CD8-positive, alpha-beta memory T cell (primary cell): ENCODE results near the gene MAST4. TPM values are rescaled to one million over a fixed set of nuclear protein-coding genes. Genes with fewer than 3 reads are reported as not detected.
"Not testable (repeated sequence)": the region's sequence is repeated elsewhere in the genome, so short reads cannot be mapped to it uniquely, and the experiment has no call there.

Source experiments
- CTCF ChIA-PET: fragments of 350-600 bp; sonication (Branson Sonifier 250); formaldehyde crosslinking; loops from one replicate; lab custom pipeline; 2021; ENCODE audit warnings: antibody characterized with exemption; lab: Charles Lee
- POLR2A ChIA-PET: fragments of 350-600 bp; sonication (Branson Sonifier 250); formaldehyde crosslinking; loops from one replicate; lab custom pipeline; 2021; ENCODE audit warnings: antibody characterized with exemption; lab: Charles Lee
- DNase-seq, 5 donors: peaks; one replicate each; pipeline versions ENCODE4 v3.0.0 to v3.0.0-alpha.2; 2020 to 2022; ENCODE audit warnings: mixed read lengths in 1 of 5
- H3K27ac ChIP-seq: one replicate; pipeline ENCODE4 v1.7.0; 2013; ENCODE audit warnings: low read depth, mild to moderate bottlenecking, low read length, moderate library complexity
- H3K27me3 ChIP-seq: 2 replicates; pipeline ENCODE4 v1.7.0; 2013; ENCODE audit warnings: low read length, mild to moderate bottlenecking; ENCODE audit not compliant: insufficient read depth, poor library complexity, severe bottlenecking
- H3K36me3 ChIP-seq: 2 replicates; pipeline ENCODE4 v1.7.0; 2013; ENCODE audit warnings: mild to moderate bottlenecking, low read length, moderate library complexity; ENCODE audit not compliant: insufficient read depth
- H3K4me1 ChIP-seq: 2 replicates; pipeline ENCODE4 v1.7.0; 2013; ENCODE audit warnings: mild to moderate bottlenecking, low read length, moderate library complexity; ENCODE audit not compliant: insufficient read depth
- H3K4me3 ChIP-seq: 2 replicates; pipeline ENCODE4 v1.7.0; 2013; ENCODE audit warnings: mild to moderate bottlenecking, low read length
- H3K9me3 ChIP-seq: 2 replicates; pipeline ENCODE4 v1.7.0; 2013; ENCODE audit warnings: mild to moderate bottlenecking, low read length
- H3K27ac Mint-ChIP-seq, 8 donors: one replicate each; pipeline ENCODE4 v1.8.0; 2020 to 2021; ENCODE audit warnings: mixed read lengths in 8 of 8, mild to moderate bottlenecking in 6 of 8, inconsistent platforms in 3 of 8, moderate library complexity in 3 of 8
- H3K27me3 Mint-ChIP-seq, 2 donors: one replicate each; pipeline ENCODE4 v1.8.0; 2020 to 2021; ENCODE audit warnings: mixed read lengths in 2 of 2, mild to moderate bottlenecking in 1 of 2, moderate library complexity in 1 of 2
- H3K36me3 Mint-ChIP-seq, 3 donors: one replicate each; pipeline ENCODE4 v1.8.0; 2020 to 2021; ENCODE audit warnings: mixed read lengths in 3 of 3, inconsistent platforms in 1 of 3, mild to moderate bottlenecking in 1 of 3
- H3K4me1 Mint-ChIP-seq, 3 donors: one replicate each; pipeline ENCODE4 v1.8.0; 2020 to 2021; ENCODE audit warnings: mixed read lengths in 3 of 3, inconsistent platforms in 1 of 3, mild to moderate bottlenecking in 1 of 3
- H3K4me3 Mint-ChIP-seq, 7 donors: one replicate each; pipeline ENCODE4 v1.8.0; 2020 to 2021; ENCODE audit warnings: mixed read lengths in 7 of 7, mild to moderate bottlenecking in 6 of 7, moderate library complexity in 4 of 7, inconsistent platforms in 2 of 7
- H3K9me3 Mint-ChIP-seq, 5 donors: one replicate each; pipeline ENCODE4 v1.8.0; 2020 to 2022; ENCODE audit warnings: mixed read lengths in 5 of 5, mild to moderate bottlenecking in 3 of 5, moderate library complexity in 2 of 5, inconsistent platforms in 1 of 5
- polyA plus RNA-seq: library from polyadenylated mRNA; unstranded; fragments of 300-500 nt; fragmentation: Illumina TruSeq; gene quantifications from one replicate; pipeline ENCODE4 v1.2.3, GENCODE V29; 2021
- total RNA-seq, 2 experiments: library from RNA; stranded (reverse); gene quantifications; one replicate each; pipeline ENCODE4 v1.2.3, GENCODE V29; 2021

The MAST4 gene
- total and polyA plus RNA-seq, 3 experiments from 2014 or later = 5.0 to 7.2 (median 6.5) TPM

DNA sequence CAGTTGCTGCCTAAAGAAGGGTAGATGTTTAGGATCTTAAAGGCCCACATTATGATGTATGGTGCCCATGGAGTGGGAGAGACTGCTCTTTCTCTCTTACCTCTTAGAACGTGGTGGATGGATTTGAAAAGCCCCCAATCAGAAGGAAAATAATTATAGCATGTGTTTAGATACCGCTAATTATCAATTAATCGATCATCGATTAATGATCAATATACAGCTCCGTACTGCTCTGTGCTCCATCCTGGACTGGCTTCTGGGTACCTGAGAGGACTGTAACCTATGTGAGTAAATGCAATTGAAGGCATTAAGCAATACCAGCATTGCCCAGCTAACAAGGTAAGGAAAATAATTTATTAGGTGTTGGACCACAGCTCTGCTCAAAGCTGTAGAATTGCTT lies 149.1 kb downstream of the MAST4 start:
- Histone ChIP-seq H3K4me1 (no peaks in the 10 kb centered on the region), H3K27me3 (no peaks in the 10 kb centered on the region), H3K9me3 (no peaks in the 10 kb centered on the region), H3K36me3 (no peaks in the 10 kb centered on the region), H3K27ac (no peak overlapping the region), H3K4me3 (no peak overlapping the region)
- Mint-ChIP-seq H3K4me1 (peaks cover 0 to 2% (median 0%) of the 10 kb centered on the region in 3 donors), H3K9me3 (peaks cover 0 to 3% (median 0%) of the 10 kb centered on the region in 5 donors), H3K27me3 (peaks cover 18 to 66% of the 10 kb centered on the region in 2 donors), H3K36me3 (peaks cover 0 to 1% (median 0%) of the 10 kb centered on the region in 3 donors), H3K27ac (no peak overlapping the region), H3K4me3 (no peak overlapping the region)
- POLR2A ChIA-PET = no interaction called here
- CTCF ChIA-PET = no interaction called here
- no peak for DNase-seq

DNA sequence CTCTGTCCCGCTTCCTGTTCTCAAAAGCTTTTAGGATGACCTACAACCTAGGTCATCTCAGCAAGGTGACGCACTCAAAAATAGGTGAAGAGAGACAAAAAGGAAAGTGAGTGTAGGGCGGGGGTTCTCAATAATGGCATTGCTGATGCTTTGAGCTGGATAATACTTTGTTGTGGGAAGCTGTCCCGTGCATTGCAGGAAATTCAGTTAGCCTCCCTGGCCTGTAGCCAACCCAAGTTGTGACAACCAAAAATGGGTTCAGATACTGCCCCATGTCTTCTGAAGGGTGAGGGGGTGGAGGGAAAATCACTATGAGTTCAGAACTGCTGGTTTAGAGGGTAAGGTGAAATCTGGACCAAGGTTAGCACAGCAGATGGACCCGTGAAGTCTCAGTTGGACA lies 151.4 kb downstream of the MAST4 start:
- H3K27me3 Mint-ChIP-seq = peaks cover 17 to 59% of the 10 kb centered on the region in 2 donors
- H3K27ac ChIP-seq = no peak overlapping the region
- no peaks in the 10 kb centered on the region for H3K27me3 ChIP-seq
- no peak overlapping the region for H3K4me3 Mint-ChIP-seq
- no peak overlapping the region for H3K27ac Mint-ChIP-seq
- ChIA-PET POLR2A (no interaction called here), CTCF (no interaction called here)
- DNase-seq = no peak
- no peaks in the 10 kb centered on the region for H3K9me3 ChIP-seq
- H3K36me3 ChIP-seq = no peaks in the 10 kb centered on the region
- peaks cover 0 to 3% (median 0%) of the 10 kb centered on the region in 5 donors for H3K9me3 Mint-ChIP-seq
- no peaks in the 10 kb centered on the region for H3K4me1 ChIP-seq
- no peak overlapping the region for H3K4me3 ChIP-seq
- H3K36me3 Mint-ChIP-seq = peaks cover 0 to 1% (median 0%) of the 10 kb centered on the region in 3 donors
- peaks cover 0 to 2% (median 0%) of the 10 kb centered on the region in 3 donors for H3K4me1 Mint-ChIP-seq

DNA sequence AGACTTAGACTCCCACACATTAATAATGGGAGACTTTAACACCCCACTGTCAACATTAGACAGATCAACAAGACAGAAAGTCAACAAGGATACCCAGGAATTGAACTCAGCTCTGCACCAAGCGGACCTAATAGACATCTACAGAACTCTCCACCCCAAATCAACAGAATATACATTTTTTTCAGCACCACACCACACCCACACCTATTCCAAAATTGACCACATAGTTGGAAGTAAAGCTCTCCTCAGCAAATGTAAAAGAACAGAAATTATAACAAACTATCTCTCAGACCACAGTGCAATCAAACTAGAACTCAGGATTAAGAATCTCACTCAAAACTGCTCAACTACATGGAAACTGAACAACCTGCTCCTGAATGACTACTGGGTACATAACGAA lies 156.5 kb downstream of the MAST4 start:
- H3K27ac Mint-ChIP-seq, H3K4me3 Mint-ChIP-seq, DNase-seq, H3K27me3 ChIP-seq, H3K9me3 Mint-ChIP-seq, H3K4me1 ChIP-seq, POLR2A ChIA-PET, H3K27ac ChIP-seq, H3K36me3 ChIP-seq, H3K36me3 Mint-ChIP-seq, CTCF ChIA-PET, H3K9me3 ChIP-seq, H3K4me1 Mint-ChIP-seq, H3K4me3 ChIP-seq: not testable (repeated sequence)
- H3K27me3 Mint-ChIP-seq = peaks cover 10 to 42% of the 10 kb centered on the region in 2 donors

DNA sequence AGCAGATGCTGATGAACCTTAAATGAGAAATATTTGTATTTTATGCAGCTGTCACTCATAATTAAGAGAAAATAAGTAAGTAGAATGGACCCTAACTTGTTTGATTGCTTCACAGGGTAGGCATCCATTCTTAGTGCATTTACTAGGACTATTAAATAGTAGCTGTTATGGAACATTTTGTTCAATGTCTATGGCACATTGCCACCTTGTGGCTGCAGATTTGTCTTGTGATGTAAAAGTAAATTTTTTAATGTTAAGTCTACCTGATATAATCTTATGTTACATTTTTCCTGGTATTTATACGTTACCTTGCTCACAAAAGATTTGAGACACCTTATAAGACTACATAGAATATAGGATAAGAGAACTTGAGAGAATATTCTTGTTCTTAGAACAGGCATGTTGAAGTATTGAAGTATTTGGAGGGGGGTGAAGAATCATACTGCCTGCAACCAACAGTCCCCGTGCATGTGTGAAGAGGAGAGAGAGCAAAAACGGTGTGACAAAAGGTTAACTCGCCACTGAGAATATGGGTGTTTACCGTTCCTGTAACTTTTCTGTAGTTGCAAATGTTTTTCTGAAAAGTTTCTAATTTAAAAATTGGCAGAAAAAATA lies 161.1 kb downstream of the MAST4 start:
- H3K36me3 ChIP-seq = no peaks in the 10 kb centered on the region
- DNase-seq = no peak
- H3K27ac ChIP-seq = no peak overlapping the region
- H3K4me1 ChIP-seq = no peaks in the 10 kb centered on the region
- Mint-ChIP-seq H3K4me3 (no peak overlapping the region), H3K4me1 (no peaks in the 10 kb centered on the region), H3K36me3 (no peaks in the 10 kb centered on the region), H3K9me3 (no peaks in the 10 kb centered on the region), H3K27ac (no peak overlapping the region), H3K27me3 (peaks cover 3 to 28% of the 10 kb centered on the region in 2 donors)
- ChIA-PET CTCF (interaction anchor here (0.7 kb wide), 1 partner anchor 1946 kb away, joined by 3 read pairs; no protein-coding TSS in a partner anchor), POLR2A (no interaction called here)
- no peaks in the 10 kb centered on the region for H3K9me3 ChIP-seq
- no peak overlapping the region for H3K4me3 ChIP-seq
- H3K27me3 ChIP-seq = peaks cover 4% of the 10 kb centered on the region

DNA sequence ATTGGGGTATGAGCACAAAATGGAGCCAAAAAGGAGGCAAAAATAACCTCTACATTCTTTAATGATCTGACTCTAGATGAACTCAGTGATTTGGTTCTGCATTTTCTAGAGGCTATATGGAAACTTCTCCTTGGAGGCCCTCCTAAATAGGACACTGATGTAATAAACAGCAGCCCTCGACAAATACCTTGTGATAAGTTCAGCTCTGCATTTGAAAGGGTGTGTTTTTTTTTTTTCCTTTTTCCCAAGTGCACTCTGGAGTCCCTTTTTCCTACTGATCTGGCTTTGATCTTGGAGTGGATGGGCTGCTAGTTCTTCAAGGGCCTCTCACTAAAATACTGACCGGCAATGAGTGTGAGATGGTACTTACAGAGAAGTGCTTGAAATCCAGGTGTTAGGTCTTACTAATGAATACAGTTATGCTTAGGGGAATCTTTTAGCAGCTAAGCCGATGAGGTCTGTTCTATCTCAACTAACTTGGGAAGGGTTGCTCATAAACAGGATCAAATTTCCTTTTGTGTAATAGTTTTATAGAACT lies 161.7 kb downstream of the MAST4 start:
- Histone ChIP-seq H3K4me1 (no peaks in the 10 kb centered on the region), H3K36me3 (no peaks in the 10 kb centered on the region), H3K27me3 (peaks cover 4% of the 10 kb centered on the region), H3K4me3 (no peak overlapping the region), H3K9me3 (no peaks in the 10 kb centered on the region), H3K27ac (no peak overlapping the region)
- Mint-ChIP-seq H3K4me3 (no peak overlapping the region), H3K9me3 (no peaks in the 10 kb centered on the region), H3K36me3 (no peaks in the 10 kb centered on the region), H3K4me1 (no peaks in the 10 kb centered on the region), H3K27me3 (peaks cover 3 to 28% of the 10 kb centered on the region in 2 donors), H3K27ac (no peak overlapping the region)
- POLR2A ChIA-PET = no interaction called here
- CTCF ChIA-PET = no interaction called here
- no peak for DNase-seq

DNA sequence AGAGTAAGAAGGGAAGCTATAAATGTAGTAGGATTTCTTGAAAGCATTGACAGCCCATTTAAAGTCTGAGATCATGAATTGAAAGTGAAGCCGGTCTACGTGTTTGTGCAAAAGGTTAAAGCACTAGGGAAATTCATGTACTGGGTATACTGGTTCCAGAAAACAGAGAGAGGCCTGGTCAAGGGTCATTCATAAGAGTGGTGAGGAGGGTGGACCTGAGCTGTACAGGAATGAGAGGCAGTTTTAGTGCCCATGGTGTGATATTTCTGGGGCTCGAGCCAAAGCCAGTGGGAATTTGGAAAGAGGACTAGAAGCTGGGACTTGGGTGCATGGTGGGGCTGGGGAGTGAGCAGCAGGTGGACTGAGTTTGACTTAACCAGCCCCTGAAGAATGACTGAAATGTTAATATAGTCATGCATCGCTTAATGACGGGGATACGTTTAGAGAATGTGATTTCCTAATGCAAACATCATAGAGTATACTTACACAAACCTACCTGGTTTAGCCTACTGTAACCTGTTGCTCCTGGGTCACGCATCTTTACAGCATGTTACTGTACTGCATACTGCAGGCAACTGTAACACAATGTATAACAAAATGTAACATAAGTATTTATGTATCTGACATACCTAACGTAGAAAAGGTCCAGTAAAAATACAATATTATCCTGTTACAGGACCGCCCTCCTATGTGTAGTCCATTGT lies 173.0 kb downstream of the MAST4 start:
- no peak overlapping the region for H3K4me3 ChIP-seq
- no peak overlapping the region for H3K4me3 Mint-ChIP-seq
- DNase-seq = no peak
- H3K27ac Mint-ChIP-seq = no peak overlapping the region
- no peaks in the 10 kb centered on the region for H3K36me3 Mint-ChIP-seq
- no peaks in the 10 kb centered on the region for H3K36me3 ChIP-seq
- CTCF ChIA-PET = no interaction called here
- H3K4me1 Mint-ChIP-seq = no peaks in the 10 kb centered on the region
- H3K9me3 Mint-ChIP-seq = no peaks in the 10 kb centered on the region
- H3K9me3 ChIP-seq = no peaks in the 10 kb centered on the region
- H3K27me3 Mint-ChIP-seq = peaks cover 3 to 5% of the 10 kb centered on the region in 2 donors
- no peak overlapping the region for H3K27ac ChIP-seq
- no peaks in the 10 kb centered on the region for H3K4me1 ChIP-seq
- no peaks in the 10 kb centered on the region for H3K27me3 ChIP-seq
- POLR2A ChIA-PET = no interaction called here

DNA sequence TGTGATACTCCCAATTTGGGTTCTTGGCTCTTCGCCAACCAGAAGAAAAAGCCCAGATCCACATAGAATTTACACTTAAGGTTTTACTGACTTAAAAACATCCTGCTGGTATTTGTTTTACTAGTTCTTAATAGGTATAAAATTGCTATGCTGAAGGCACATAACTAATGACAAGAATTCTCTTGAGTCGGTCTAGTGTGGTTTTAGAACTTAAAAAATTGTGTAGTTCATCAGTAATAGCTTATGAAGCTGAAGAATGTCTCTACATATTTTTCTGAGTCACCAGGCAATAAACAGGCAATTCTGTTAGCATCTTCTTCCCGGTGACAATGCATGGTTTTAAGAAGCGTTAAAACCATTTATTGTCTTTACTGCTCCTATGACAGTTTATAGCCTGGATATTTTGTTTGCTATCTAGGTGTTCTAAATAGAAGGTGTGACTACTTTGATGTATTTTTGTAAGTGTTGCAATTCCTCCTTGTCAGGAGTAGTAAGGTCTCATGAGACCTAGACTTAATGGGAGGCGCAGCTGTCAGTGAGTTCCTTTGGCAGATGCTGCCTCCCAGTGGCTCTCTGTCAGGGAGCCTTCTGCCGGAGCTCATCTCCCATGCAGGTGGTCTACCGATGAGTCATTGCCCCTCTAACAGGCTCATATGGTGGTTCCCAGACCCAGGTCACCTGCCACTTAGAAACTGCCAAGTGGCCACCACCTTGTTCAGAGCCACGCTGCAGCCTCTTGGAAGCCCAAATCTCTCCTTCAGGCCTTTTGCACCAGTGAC lies 173.8 kb downstream of the MAST4 start:
- H3K36me3 Mint-ChIP-seq = no peaks in the 10 kb centered on the region
- Histone ChIP-seq H3K9me3 (no peaks in the 10 kb centered on the region), H3K36me3 (no peaks in the 10 kb centered on the region), H3K27me3 (no peaks in the 10 kb centered on the region), H3K27ac (no peak overlapping the region), H3K4me3 (no peak overlapping the region), H3K4me1 (no peaks in the 10 kb centered on the region)
- no peak overlapping the region for H3K4me3 Mint-ChIP-seq
- CTCF ChIA-PET = no interaction called here
- H3K27me3 Mint-ChIP-seq = peaks cover 3 to 5% of the 10 kb centered on the region in 2 donors
- no peaks in the 10 kb centered on the region for H3K4me1 Mint-ChIP-seq
- H3K27ac Mint-ChIP-seq = no peak overlapping the region
- no peak for DNase-seq
- POLR2A ChIA-PET = no interaction called here
- H3K9me3 Mint-ChIP-seq = no peaks in the 10 kb centered on the region

DNA sequence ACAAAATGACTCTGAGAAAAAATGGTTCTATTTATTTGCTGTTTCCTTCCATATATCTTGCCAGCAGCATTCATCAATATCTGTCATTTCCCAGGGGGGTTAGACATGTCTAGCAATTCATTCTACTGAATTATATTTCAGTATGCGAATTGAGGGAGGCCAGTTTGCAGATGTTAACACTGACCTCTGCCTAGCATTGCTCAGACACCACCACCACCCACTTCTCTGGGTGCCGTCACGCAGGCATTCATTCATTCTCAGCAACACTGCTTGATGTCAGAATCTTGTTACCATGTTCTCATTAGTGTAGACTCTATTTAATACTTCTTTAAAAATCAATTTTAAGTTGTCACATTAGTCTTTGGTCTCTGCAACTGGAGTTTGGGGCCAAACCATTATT lies 181.7 kb downstream of the MAST4 start:
- Mint-ChIP-seq H3K27me3 (peaks cover 1 to 22% of the 10 kb centered on the region in 2 donors), H3K4me3 (no peak overlapping the region), H3K9me3 (no peaks in the 10 kb centered on the region), H3K36me3 (peaks cover 0 to 2% (median 0%) of the 10 kb centered on the region in 3 donors), H3K4me1 (no peaks in the 10 kb centered on the region), H3K27ac (no peak overlapping the region)
- Histone ChIP-seq H3K4me3 (no peak overlapping the region), H3K4me1 (no peaks in the 10 kb centered on the region), H3K27me3 (no peaks in the 10 kb centered on the region), H3K27ac (no peak overlapping the region), H3K36me3 (no peaks in the 10 kb centered on the region), H3K9me3 (no peaks in the 10 kb centered on the region)
- CTCF ChIA-PET = no interaction called here
- DNase-seq = no peak
- POLR2A ChIA-PET = no interaction called here
